ENCODE data around the gene ZBTB20.

- TF ChIP-seq CTCF (IDR thresholded peaks at IDR 0.05; ENCODE audit: poor library complexity, severe bottlenecking) (no peak), EZH2 (IDR thresholded peaks at IDR 0.05; ENCODE audit: borderline replicate concordance, insufficient read depth, low read length, poor library complexity, severe bottlenecking) (no peak)
These were observed 741.7 kb downstream of the ZBTB20 start for GRCh38 chr3:114405202-114405990.

Measured in neural cell (in vitro differentiated cells).